A673 (cell line): ENCODE results near the gene MKNK1.

Source experiments
- CTCF ChIP-seq: fragments of 300-800, 200-600 bp; sonication (generic); conservative IDR thresholded peaks from 2 replicates; pipeline ENCODE4 v1.5.1; 2017; ENCODE audit warnings: low read depth, mild to moderate bottlenecking, antibody characterized with exemption, low read length, moderate library complexity, mixed read lengths
- EZH2 ChIP-seq: fragments of 200-600 bp; sonication (generic); IDR thresholded peaks from 2 replicates; pipeline ENCODE4 v1.6.1; 2017; ENCODE audit warnings: borderline replicate concordance, low read depth, mild to moderate bottlenecking, mixed read lengths, antibody characterized with exemption, low read length; ENCODE audit not compliant: poor library complexity, severe bottlenecking

GRCh38 chr1:46553506-46553905 is 50.6 kb downstream of the MKNK1 start:
- TF ChIP-seq CTCF: 0 out of 2 replicates have a peak, but pooled peaks have one; percentile 13
- no peak for TF ChIP-seq EZH2
